ENCODE measurements around the gene ATP9A.

- TF ChIP-seq CTCF (IDR thresholded peaks at IDR 0.05): no peak
- no peak for TF ChIP-seq EZH2 (IDR thresholded peaks at IDR 0.05)
- no peak for TF ChIP-seq EZH2phosphoT487 (IDR thresholded peaks at IDR 0.05)
These were observed 29.3 kb upstream of the ATP9A start for GRCh38 chr20:51797357-51798025.

Data from neural progenitor cell (in vitro differentiated cells).